Stomach (tissue), 4 donors: ENCODE data around the gene PTPN14.

Experiments used
- CTCF ChIP-seq, 7 experiments: fragments of 450-650 bp in 4 of 7; fragments of 200-600 bp in 3 of 7; sonication (generic) in 3 of 7; IDR thresholded peaks; one replicate each; pipeline ENCODE4 v1.5.1; 2016 to 2019; ENCODE audit warnings: antibody characterized with exemption in 7 of 7, control low read depth in 2 of 7, mild to moderate bottlenecking in 1 of 7
- EP300 ChIP-seq: sonication (generic); formaldehyde crosslinking; IDR thresholded peaks from one replicate; pipeline ENCODE4 v1.6.1; 2017; ENCODE audit warnings: antibody characterized with exemption

- TF ChIP-seq CTCF (IDR thresholded peaks at IDR 0.05) (no peak), EP300 (no peak)
These were observed 123.5 kb downstream of the PTPN14 start for GRCh38 chr1:214427871-214428277.
